ENCODE measurements around the gene SYNGR4.

SYNGR4 gene

GRCh38 chr19:48396824-48397176 lies 32.6 kb downstream of the SYNGR4 start:
- Mint-ChIP-seq H3K4me1 (peaks cover 59% of the 10 kb centered on the region), H3K27me3 (peaks cover 41% of the 10 kb centered on the region), H3K9me3 (peaks cover 6% of the 10 kb centered on the region), H3K27ac (ENCODE audit: low read depth) (no peak overlapping the region), H3K4me3 (peak overlapping the region; percentile 37), H3K36me3 (ENCODE audit: insufficient read depth) (peaks cover 14% of the 10 kb centered on the region)
- ATAC-seq (replicated peaks; ENCODE audit: extremely low read depth, poor library complexity, severe bottlenecking), result no peak
- no peak for DNase-seq (ENCODE audit: low spot score in 2 of 2)

DNA sequence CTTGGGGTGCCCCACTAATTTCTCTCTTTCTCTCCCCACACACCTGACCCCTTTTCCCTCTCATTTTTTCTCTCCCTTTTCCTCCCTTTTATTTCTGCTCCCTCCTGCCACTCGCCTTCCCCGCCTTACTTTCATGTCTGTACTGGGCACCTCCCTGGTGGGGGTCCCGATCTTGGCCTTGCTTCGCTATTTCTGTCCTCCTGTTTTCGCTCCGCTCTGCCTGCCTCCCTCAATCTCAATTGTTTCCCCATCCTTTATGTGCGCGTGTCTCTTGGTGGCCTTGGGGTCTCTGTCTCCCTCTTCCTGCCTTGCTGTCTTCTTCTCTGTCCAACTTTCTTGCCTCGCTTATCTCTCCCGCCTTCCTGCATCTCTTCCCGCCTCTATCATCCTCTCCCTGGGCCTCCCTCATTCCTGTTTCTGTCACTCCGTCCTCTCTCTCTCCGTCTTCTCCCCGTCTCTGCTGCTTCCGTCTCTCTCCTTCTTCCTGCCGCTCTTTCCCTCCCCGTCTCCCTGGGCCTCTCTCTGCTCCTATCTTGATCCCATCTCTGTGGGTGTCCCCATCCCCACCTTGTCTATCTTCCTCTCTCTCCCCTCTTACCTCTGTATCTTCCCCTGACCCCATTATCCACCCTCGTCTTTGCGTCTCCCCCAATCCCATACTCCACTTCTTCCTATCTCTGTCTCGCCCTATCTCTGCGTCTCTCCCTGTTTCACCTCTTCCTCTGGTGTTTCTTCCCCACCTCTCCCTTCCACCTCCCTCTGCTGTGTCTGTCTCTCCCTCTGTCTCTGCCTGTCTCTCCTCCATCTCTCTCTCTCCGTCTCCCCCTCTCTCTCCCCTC lies 33.3 kb downstream of the SYNGR4 start:
- peaks cover 14% of the 10 kb centered on the region for H3K36me3 Mint-ChIP-seq (ENCODE audit: insufficient read depth)
- DNase-seq (ENCODE audit: low spot score in 2 of 2) (no peak), ATAC-seq (replicated peaks; ENCODE audit: extremely low read depth, poor library complexity, severe bottlenecking) (no peak)
- peaks cover 62% of the 10 kb centered on the region for H3K4me1 Mint-ChIP-seq
- peaks cover 6% of the 10 kb centered on the region for H3K9me3 Mint-ChIP-seq
- H3K4me3 Mint-ChIP-seq, result peak overlapping the region; percentile 87
- peaks cover 41% of the 10 kb centered on the region for H3K27me3 Mint-ChIP-seq
- H3K27ac Mint-ChIP-seq (ENCODE audit: low read depth), result peak overlapping the region; percentile 88

DNA sequence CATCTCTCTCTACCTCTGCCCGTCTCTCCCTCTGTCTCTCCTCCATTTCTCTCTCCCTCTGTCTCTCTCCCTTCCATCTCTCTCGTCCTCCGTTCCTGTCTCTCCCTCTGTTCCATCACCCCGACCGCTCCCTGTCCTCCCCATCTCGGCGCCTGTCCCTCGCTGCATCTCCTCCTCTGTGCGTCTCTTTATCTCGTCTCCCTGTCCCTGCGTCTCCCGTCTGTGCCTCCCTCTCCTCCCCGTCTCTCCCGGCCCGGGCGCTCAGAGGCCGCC lies 33.9 kb downstream of the SYNGR4 start:
- Mint-ChIP-seq H3K27ac (ENCODE audit: low read depth) (peak overlapping the region; percentile 88), H3K4me1 (peaks cover 58% of the 10 kb centered on the region), H3K36me3 (ENCODE audit: insufficient read depth) (peaks cover 14% of the 10 kb centered on the region), H3K9me3 (peaks cover 6% of the 10 kb centered on the region), H3K27me3 (peaks cover 41% of the 10 kb centered on the region), H3K4me3 (peak overlapping the region; percentile 87)
- no peak for ATAC-seq (replicated peaks; ENCODE audit: extremely low read depth, poor library complexity, severe bottlenecking)
- DNase-seq (ENCODE audit: low spot score in 2 of 2), result no peak

DNA sequence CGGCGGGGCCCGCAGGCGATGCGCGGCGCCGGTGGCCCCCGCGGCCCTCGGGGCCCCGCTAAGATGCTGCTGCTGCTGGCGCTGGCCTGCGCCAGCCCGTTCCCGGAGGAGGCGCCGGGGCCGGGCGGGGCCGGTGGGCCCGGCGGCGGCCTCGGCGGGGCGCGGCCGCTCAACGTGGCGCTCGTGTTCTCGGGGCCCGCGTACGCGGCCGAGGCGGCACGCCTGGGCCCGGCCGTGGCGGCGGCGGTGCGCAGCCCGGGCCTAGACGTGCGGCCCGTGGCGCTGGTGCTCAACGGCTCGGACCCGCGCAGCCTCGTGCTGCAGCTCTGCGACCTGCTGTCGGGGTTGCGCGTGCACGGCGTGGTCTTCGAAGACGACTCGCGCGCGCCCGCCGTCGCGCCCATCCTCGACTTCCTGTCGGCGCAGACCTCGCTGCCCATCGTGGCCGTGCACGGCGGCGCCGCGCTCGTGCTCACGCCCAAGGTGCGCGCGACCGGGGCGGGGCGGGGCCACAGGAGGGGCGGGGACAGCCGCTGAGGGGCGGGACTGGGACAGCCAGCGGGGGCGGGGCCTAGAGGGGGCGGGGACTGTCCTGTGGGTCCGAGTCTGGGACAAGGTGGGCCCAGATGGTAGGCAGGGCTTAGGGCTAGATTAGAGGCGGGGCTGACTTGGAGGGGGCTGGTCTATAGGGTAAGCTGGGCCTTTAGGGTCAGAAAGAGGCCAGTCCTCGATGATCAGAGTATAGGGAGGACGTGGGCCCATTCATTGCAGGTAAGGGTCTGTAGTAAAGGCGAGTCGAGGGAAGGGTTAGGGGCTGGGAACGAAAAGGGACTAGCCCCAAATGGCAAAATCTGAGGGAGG lies 34.4 kb downstream of the SYNGR4 start:
- peak overlapping the region; percentile 88 for H3K27ac Mint-ChIP-seq (ENCODE audit: low read depth)
- peak overlapping the region; percentile 87 for H3K4me3 Mint-ChIP-seq
- H3K27me3 Mint-ChIP-seq, result peaks cover 41% of the 10 kb centered on the region

DNA sequence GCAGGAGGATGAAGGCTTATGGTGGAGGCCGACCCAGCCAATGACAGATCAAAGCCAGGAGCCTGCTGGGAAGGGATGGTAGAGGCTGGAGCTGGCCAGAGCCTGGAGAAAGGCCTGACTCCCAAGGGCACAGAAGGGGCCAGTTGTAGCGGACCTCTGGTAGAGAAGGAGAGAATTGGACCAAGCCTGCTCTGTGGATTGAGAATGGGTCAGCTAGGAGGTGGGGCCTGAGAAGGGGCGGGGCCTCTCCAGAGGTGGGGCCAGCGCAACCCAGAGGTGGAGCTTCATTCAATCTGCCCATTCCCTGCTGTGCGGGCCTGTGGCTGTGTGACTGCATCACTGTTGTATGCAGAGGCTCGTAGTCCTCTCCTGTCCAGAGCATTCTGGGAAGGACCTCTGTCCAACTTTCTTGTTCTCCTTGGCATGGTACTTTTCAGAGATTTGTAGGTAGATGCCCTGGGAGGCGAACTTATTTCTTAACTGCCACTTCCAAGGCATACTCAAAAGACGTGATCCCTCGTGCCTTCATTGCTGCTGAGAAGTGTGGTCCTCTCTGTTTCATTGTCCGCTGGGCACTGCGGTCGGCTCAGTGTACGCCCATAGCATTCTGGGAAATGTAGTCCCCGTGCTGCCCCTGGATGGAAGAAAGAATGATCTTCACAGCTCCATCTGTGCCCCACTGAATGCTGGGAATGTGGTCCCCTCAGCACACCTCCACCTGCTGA lies 36.0 kb downstream of the SYNGR4 start:
- Mint-ChIP-seq H3K36me3 (ENCODE audit: insufficient read depth) (peaks cover 13% of the 10 kb centered on the region), H3K4me1 (peaks cover 49% of the 10 kb centered on the region), H3K27me3 (peaks cover 25% of the 10 kb centered on the region), H3K4me3 (no peak overlapping the region), H3K27ac (ENCODE audit: low read depth) (no peak overlapping the region), H3K9me3 (peaks cover 6% of the 10 kb centered on the region)
- no peak for DNase-seq (ENCODE audit: low spot score in 2 of 2)
- no peak for ATAC-seq (replicated peaks; ENCODE audit: extremely low read depth, poor library complexity, severe bottlenecking)

More for the DNA sequence above, 34.4 kb downstream of the SYNGR4 start:
- H3K9me3 Mint-ChIP-seq, result peaks cover 6% of the 10 kb centered on the region
- peak; percentile 76 to 82 for DNase-seq (ENCODE audit: low spot score in 2 of 2)
- peaks cover 62% of the 10 kb centered on the region for H3K4me1 Mint-ChIP-seq
- H3K36me3 Mint-ChIP-seq (ENCODE audit: insufficient read depth), result peaks cover 14% of the 10 kb centered on the region
- peak; percentile 60 for ATAC-seq (replicated peaks; ENCODE audit: extremely low read depth, poor library complexity, severe bottlenecking)

DNA sequence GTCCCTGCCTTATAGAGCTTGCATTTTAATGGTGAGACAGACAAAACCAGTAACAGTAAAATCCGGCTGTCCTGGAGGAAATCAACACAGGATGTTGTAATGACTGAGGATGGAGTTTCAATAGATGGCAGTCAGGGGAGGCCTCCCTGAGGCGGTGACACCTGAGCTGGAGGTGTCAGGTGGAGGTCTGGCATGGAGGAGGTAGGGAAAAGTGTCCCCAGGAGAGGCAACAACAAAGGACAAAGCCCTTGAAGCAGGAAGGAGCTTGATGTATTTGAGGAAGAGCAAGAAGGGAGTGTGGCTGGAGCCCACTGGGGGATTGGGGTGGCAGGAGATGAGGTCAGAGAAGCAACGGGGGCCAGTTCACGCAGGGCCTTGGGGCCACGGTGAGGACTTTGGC lies 37.1 kb downstream of the SYNGR4 start:
- H3K27me3 Mint-ChIP-seq, result peaks cover 24% of the 10 kb centered on the region
- H3K36me3 Mint-ChIP-seq (ENCODE audit: insufficient read depth), result peaks cover 13% of the 10 kb centered on the region
- H3K27ac Mint-ChIP-seq (ENCODE audit: low read depth), result peak overlapping the region; percentile 1
- H3K4me3 Mint-ChIP-seq, result no peak overlapping the region
- H3K9me3 Mint-ChIP-seq, result peaks cover 6% of the 10 kb centered on the region
- H3K4me1 Mint-ChIP-seq, result peaks cover 38% of the 10 kb centered on the region
- no peak for DNase-seq (ENCODE audit: low spot score in 2 of 2)
- ATAC-seq (replicated peaks; ENCODE audit: extremely low read depth, poor library complexity, severe bottlenecking), result no peak

GRCh38 chr19:48403606-48404005 lies 39.4 kb downstream of the SYNGR4 start:
- H3K4me3 Mint-ChIP-seq, result no peak overlapping the region

DNA sequence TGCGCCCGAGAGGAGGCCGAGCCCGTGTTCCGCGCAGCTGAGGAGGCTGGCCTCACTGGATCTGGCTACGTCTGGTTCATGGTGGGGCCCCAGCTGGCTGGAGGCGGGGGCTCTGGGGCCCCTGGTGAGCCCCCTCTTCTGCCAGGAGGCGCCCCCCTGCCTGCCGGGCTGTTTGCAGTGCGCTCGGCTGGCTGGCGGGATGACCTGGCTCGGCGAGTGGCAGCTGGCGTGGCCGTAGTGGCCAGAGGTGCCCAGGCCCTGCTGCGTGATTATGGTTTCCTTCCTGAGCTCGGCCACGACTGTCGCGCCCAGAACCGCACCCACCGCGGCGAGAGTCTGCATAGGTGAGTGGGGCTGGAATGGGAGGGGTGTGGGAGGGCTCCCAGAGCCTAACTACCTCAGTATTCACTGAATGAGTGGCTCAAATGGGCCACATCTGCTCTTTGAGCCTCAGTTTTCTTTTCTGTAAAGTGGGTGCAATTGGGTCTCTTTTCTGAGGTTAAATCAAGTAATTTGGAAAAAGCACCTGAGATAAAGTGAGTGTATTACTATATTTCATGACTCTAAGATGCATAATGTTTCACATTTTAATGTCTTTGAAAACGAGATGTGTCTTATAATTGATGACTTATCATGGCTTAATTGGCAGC lies 41.0 kb downstream of the SYNGR4 start:
- H3K27me3 Mint-ChIP-seq, result peaks cover 27% of the 10 kb centered on the region
- DNase-seq (ENCODE audit: low spot score in 2 of 2), result no peak
- ATAC-seq (replicated peaks; ENCODE audit: extremely low read depth, poor library complexity, severe bottlenecking), result no peak
- H3K36me3 Mint-ChIP-seq (ENCODE audit: insufficient read depth), result peaks cover 1% of the 10 kb centered on the region
- no peak overlapping the region for H3K27ac Mint-ChIP-seq (ENCODE audit: low read depth)
- H3K4me3 Mint-ChIP-seq, result no peak overlapping the region
- no peaks in the 10 kb centered on the region for H3K9me3 Mint-ChIP-seq
- H3K4me1 Mint-ChIP-seq, result peaks cover 17% of the 10 kb centered on the region

More at GRCh38 chr19:48403606-48404005, 39.4 kb downstream of the SYNGR4 start:
- peaks cover 8% of the 10 kb centered on the region for H3K36me3 Mint-ChIP-seq (ENCODE audit: insufficient read depth)
- peaks cover 27% of the 10 kb centered on the region for H3K27me3 Mint-ChIP-seq
- no peak overlapping the region for H3K27ac Mint-ChIP-seq (ENCODE audit: low read depth)
- H3K4me1 Mint-ChIP-seq, result peaks cover 26% of the 10 kb centered on the region
- peaks cover 6% of the 10 kb centered on the region for H3K9me3 Mint-ChIP-seq
- peak in 1 of 2 donors; percentile 37 for DNase-seq (ENCODE audit: low spot score in 2 of 2)
- ATAC-seq (replicated peaks; ENCODE audit: extremely low read depth, poor library complexity, severe bottlenecking), result peak; percentile 76

DNA sequence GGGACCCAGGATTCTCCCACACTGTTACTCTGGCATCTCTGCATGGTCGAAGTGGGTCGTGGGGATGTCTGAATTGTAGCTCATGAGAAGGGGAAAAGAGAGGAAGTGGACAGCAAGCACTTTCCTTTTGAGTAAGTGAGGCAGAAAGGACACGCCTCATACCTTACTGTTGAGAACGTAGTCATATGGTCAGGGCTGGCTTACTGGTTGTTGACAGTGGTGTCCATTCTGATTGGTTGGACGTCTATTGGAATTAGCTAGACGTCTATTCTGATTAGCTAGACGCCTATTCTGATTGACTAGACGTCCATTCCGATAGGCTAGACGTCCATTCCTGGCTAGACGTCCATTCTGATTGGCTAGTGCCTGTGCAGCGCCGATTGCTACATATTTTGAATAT lies 41.7 kb downstream of the SYNGR4 start:
- ATAC-seq (replicated peaks; ENCODE audit: extremely low read depth, poor library complexity, severe bottlenecking) (no peak), DNase-seq (ENCODE audit: low spot score in 2 of 2) (no peak)
- H3K36me3 Mint-ChIP-seq (ENCODE audit: insufficient read depth), result peaks cover 1% of the 10 kb centered on the region
- H3K4me3 Mint-ChIP-seq, result no peak overlapping the region
- H3K9me3 Mint-ChIP-seq, result no peaks in the 10 kb centered on the region
- H3K27ac Mint-ChIP-seq (ENCODE audit: low read depth), result no peak overlapping the region
- H3K4me1 Mint-ChIP-seq, result peaks cover 17% of the 10 kb centered on the region
- peaks cover 27% of the 10 kb centered on the region for H3K27me3 Mint-ChIP-seq

DNA sequence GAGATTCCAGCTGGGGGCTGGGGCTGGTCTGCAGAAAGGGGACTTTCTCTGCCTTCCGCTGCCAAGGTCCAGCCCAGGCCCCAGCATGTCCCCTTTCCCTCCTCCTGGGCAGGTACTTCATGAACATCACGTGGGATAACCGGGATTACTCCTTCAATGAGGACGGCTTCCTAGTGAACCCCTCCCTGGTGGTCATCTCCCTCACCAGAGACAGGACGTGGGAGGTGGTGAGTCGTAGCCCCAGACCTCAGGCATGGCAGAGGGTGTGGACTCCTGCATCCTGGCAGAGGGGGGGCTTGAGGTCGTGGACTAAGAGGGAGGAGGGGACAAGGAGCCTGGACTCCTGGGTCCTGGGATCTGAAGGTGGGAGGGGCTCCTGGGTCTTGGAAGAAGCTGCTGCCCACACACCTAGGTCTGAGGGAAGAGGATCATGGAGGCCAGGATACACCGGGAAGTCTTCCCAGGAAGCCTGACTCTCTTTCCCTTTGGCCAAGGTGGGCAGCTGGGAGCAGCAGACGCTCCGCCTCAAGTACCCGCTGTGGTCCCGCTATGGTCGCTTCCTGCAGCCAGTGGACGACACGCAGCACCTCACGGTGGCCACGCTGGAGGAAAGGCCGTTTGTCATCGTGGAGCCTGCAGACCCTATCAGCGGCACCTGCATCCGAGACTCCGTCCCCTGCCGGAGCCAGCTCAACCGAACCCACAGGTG lies 49.9 kb downstream of the SYNGR4 start:
- ATAC-seq (replicated peaks; ENCODE audit: extremely low read depth, poor library complexity, severe bottlenecking) (no peak), DNase-seq (ENCODE audit: low spot score in 2 of 2) (no peak)
- no peak overlapping the region for H3K27ac Mint-ChIP-seq (ENCODE audit: low read depth)
- peaks cover 13% of the 10 kb centered on the region for H3K4me1 Mint-ChIP-seq
- peaks cover 2% of the 10 kb centered on the region for H3K36me3 Mint-ChIP-seq (ENCODE audit: insufficient read depth)
- peak overlapping the region; percentile 23 for H3K4me3 Mint-ChIP-seq
- no peaks in the 10 kb centered on the region for H3K9me3 Mint-ChIP-seq
- H3K27me3 Mint-ChIP-seq, result peaks cover 11% of the 10 kb centered on the region

DNA sequence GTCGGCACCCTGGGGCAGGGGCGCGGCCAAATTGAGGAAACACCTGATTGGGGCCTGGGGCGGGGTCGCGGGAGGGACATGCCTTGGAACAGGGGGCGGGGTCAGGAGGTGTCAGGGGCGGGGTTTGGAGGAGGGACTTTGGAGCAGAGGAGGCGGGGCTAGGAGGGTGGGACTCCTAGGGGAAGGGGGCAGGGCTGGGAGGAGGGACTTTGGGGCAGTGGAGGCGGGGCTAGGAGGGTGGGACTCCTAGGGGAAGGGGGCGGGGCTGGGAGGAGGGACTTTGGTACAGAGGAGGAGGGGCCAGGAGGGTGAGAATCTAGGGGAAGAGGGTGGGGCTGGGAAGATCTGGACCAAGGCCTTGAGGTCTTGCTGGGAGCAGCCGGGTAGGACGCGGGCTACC lies 51.2 kb downstream of the SYNGR4 start:
- H3K4me1 Mint-ChIP-seq, result peaks cover 17% of the 10 kb centered on the region
- no peaks in the 10 kb centered on the region for H3K9me3 Mint-ChIP-seq
- H3K27ac Mint-ChIP-seq (ENCODE audit: low read depth), result no peak overlapping the region
- H3K4me3 Mint-ChIP-seq, result peak overlapping the region; percentile 18
- H3K27me3 Mint-ChIP-seq, result peaks cover 13% of the 10 kb centered on the region
- DNase-seq (ENCODE audit: low spot score in 2 of 2) (peak in 1 of 2 donors; percentile 32), ATAC-seq (replicated peaks; ENCODE audit: extremely low read depth, poor library complexity, severe bottlenecking) (peak; percentile 24)
- peaks cover 2% of the 10 kb centered on the region for H3K36me3 Mint-ChIP-seq (ENCODE audit: insufficient read depth)

Measured in central memory CD8-positive, alpha-beta T cell (primary cell).